ENCODE measurements around the gene ENPP1.

The ENPP1 gene

GRCh38 chr6:131917318-131917717 lies 109.5 kb downstream of the ENPP1 start:
- ChIA-PET POLR2A (no interaction called here), CTCF (interaction anchor here (1.1 to 2.4 kb wide), 6 partner anchors 8 to 337 kb away, joined by 3 to 9 read pairs (median 4); no protein-coding TSS in a partner anchor)
- no peak for DNase-seq (ENCODE audit: extremely low spot score)
- TF ChIP-seq, protein P1, sequence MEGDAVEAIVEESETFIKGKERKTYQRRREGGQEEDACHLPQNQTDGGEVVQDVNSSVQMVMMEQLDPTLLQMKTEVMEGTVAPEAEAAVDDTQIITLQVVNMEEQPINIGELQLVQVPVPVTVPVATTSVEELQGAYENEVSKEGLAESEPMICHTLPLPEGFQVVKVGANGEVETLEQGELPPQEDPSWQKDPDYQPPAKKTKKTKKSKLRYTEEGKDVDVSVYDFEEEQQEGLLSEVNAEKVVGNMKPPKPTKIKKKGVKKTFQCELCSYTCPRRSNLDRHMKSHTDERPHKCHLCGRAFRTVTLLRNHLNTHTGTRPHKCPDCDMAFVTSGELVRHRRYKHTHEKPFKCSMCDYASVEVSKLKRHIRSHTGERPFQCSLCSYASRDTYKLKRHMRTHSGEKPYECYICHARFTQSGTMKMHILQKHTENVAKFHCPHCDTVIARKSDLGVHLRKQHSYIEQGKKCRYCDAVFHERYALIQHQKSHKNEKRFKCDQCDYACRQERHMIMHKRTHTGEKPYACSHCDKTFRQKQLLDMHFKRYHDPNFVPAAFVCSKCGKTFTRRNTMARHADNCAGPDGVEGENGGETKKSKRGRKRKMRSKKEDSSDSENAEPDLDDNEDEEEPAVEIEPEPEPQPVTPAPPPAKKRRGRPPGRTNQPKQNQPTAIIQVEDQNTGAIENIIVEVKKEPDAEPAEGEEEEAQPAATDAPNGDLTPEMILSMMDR (IDR thresholded peaks at IDR 0.05; ENCODE audit: control extremely low read depth, extremely low read depth, low read depth, missing control alignments), result no peak

DNA sequence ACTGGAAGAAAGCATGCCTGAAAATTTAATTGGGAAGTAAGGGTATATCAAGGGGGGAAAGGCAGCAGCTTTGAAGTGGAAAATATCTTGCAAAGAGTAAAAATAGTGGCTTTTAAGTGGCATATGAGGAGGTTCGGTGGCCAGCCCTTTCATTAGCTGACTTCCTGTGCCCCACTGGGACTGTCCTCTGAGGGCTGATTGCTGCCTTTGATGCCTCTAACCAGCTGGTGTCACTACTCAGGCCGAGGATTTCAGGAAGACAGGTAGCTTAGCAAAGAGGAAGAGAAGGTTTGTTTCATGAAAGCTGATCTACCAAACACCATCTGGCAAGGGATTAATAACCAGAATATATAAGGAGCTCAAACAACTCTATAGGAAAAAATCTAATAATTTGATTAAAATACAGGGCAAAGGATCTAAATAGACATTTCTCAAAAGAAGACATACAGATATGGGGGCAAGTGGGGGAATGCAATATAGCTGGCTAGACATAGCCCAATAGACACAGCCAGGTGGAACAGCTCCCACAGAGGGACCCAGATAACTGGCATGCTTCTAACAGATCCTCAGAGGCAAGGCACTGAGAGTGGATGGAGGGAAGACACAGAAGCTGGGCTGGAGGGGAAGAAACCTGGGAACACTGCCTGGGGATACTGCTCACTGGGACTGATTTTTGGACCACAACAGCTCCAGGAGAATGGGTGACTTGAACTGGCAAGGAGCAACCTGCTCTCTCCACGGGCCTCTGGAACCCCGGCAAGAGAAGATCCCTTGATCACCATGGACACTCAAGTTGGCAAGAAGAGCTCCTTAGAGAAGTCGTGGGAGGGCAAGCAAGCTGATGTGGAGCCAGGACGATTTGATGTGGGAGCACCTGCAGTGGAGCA lies 110.2 kb downstream of the ENPP1 start:
- POLR2A ChIA-PET, result no interaction called here
- CTCF ChIA-PET, result interaction anchor here (0.9 to 2.4 kb wide), 9 partner anchors 8 to 336 kb away, joined by 3 to 9 read pairs (median 3); no protein-coding TSS in a partner anchor
- TF ChIP-seq, protein P1 (IDR thresholded peaks at IDR 0.05; ENCODE audit: control extremely low read depth, extremely low read depth, low read depth, missing control alignments), result no peak
- DNase-seq (ENCODE audit: extremely low spot score), result no peak

- ChIA-PET CTCF (interaction anchor here (0.7 to 2.4 kb wide), 8 partner anchors 9 to 308 kb away, joined by 3 to 9 read pairs (median 3); no protein-coding TSS in a partner anchor), POLR2A (no interaction called here)
- TF ChIP-seq, protein P1 (IDR thresholded peaks at IDR 0.05; ENCODE audit: control extremely low read depth, extremely low read depth, low read depth, missing control alignments), result no peak
- DNase-seq (ENCODE audit: extremely low spot score), result no peak
These were observed 111.0 kb downstream of the ENPP1 start for GRCh38 chr6:131918650-131919355.

GRCh38 chr6:131920656-131921055 lies 112.8 kb downstream of the ENPP1 start:
- CTCF ChIA-PET, result interaction anchor here (1.5 kb wide), 1 partner anchor 10 kb away, joined by 3 read pairs; no protein-coding TSS in a partner anchor
- TF ChIP-seq, protein P1 (IDR thresholded peaks at IDR 0.05; ENCODE audit: control extremely low read depth, extremely low read depth, low read depth, missing control alignments), result no peak
- DNase-seq (ENCODE audit: extremely low spot score), result no peak
- POLR2A ChIA-PET, result no interaction called here

GRCh38 chr6:131923356-131923755 lies 115.5 kb downstream of the ENPP1 start:
- ChIA-PET POLR2A (no interaction called here), CTCF (interaction anchor here (0.6 to 3.7 kb wide), 16 partner anchors 8 to 561 kb away, joined by 3 to 14 read pairs (median 4); no protein-coding TSS in a partner anchor)
- DNase-seq (ENCODE audit: extremely low spot score), result no peak

More at GRCh38 chr6:131923356-131923755, 115.5 kb downstream of the ENPP1 start:
- TF ChIP-seq, protein P1 (IDR thresholded peaks at IDR 0.05; ENCODE audit: control extremely low read depth, extremely low read depth, low read depth, missing control alignments), result peak; percentile 47

All from GM10248 (cell line).